ENCODE measurements around the gene SFTPB. TPM values are rescaled to one million over a fixed set of nuclear protein-coding genes. Genes with fewer than 3 reads are reported as not detected.

SFTPB gene
- total RNA-seq, 3 donors from 2014 or later: 3.7 TPM; not detected in 2

GRCh38 chr2:85702172-85702571, 34.2 kb upstream of the SFTPB start:
- H3K27me3 ChIP-seq: no peaks in the 10 kb centered on the region
- DNase-seq (ENCODE audit: low spot score in 2 of 2): no peak
- no peak for TF ChIP-seq CTCF (IDR thresholded peaks at IDR 0.05)
- TF ChIP-seq POLR2A (IDR thresholded peaks at IDR 0.05): no peak
- no peak for TF ChIP-seq POLR2AphosphoS5 (IDR thresholded peaks at IDR 0.05)
- no peak overlapping the region for H3K27ac ChIP-seq
- no peaks in the 10 kb centered on the region for H3K9me3 ChIP-seq
- H3K36me3 ChIP-seq: no peaks in the 10 kb centered on the region
- H3K4me3 ChIP-seq: no peak overlapping the region
- intact Hi-C loops (cut with DNase I; ENCODE audit: low total_unique reads): no loop called here
- peaks cover 0 to 4% of the 10 kb centered on the region in 2 donors for H3K4me1 ChIP-seq

GRCh38 chr2:85699325-85699724, 31.3 kb upstream of the SFTPB start:
- Histone ChIP-seq H3K4me3 (no peak overlapping the region), H3K4me1 (no peaks in the 10 kb centered on the region), H3K9me3 (no peaks in the 10 kb centered on the region), H3K27me3 (no peaks in the 10 kb centered on the region), H3K36me3 (no peaks in the 10 kb centered on the region), H3K27ac (no peak overlapping the region)
- TF ChIP-seq POLR2AphosphoS5 (IDR thresholded peaks at IDR 0.05) (no peak), POLR2A (IDR thresholded peaks at IDR 0.05) (no peak), CTCF (IDR thresholded peaks at IDR 0.05) (no peak)
- no peak for DNase-seq (ENCODE audit: low spot score in 2 of 2)
- intact Hi-C loops (cut with DNase I; ENCODE audit: low total_unique reads): no loop called here

- TF ChIP-seq POLR2A (IDR thresholded peaks at IDR 0.05): no peak
- TF ChIP-seq POLR2AphosphoS5 (IDR thresholded peaks at IDR 0.05): no peak
- no peak for TF ChIP-seq CTCF (IDR thresholded peaks at IDR 0.05)
- Histone ChIP-seq H3K36me3 (no peaks in the 10 kb centered on the region), H3K4me1 (no peaks in the 10 kb centered on the region), H3K9me3 (no peaks in the 10 kb centered on the region), H3K27me3 (no peaks in the 10 kb centered on the region), H3K27ac (no peak overlapping the region), H3K4me3 (no peak overlapping the region)
- DNase-seq (ENCODE audit: low spot score in 2 of 2): no peak
- intact Hi-C loops (cut with DNase I; ENCODE audit: low total_unique reads): no loop called here
Measured at GRCh38 chr2:85698880-85699254, 30.9 kb upstream of the SFTPB start.

GRCh38 chr2:85698184-85698879, 30.3 kb upstream of the SFTPB start:
- DNase-seq (ENCODE audit: low spot score in 2 of 2): no peak
- Histone ChIP-seq H3K4me1 (no peaks in the 10 kb centered on the region), H3K4me3 (no peak overlapping the region), H3K27me3 (no peaks in the 10 kb centered on the region), H3K9me3 (no peaks in the 10 kb centered on the region), H3K27ac (no peak overlapping the region), H3K36me3 (no peaks in the 10 kb centered on the region)
- TF ChIP-seq POLR2A (IDR thresholded peaks at IDR 0.05) (no peak), POLR2AphosphoS5 (IDR thresholded peaks at IDR 0.05) (no peak), CTCF (IDR thresholded peaks at IDR 0.05) (no peak)
- intact Hi-C loops (cut with DNase I; ENCODE audit: low total_unique reads): no loop called here

GRCh38 chr2:85697716-85698115, 29.7 kb upstream of the SFTPB start:
- H3K9me3 ChIP-seq: no peaks in the 10 kb centered on the region
- H3K27me3 ChIP-seq: no peaks in the 10 kb centered on the region
- H3K4me1 ChIP-seq: no peaks in the 10 kb centered on the region
- no peak overlapping the region for H3K27ac ChIP-seq
- TF ChIP-seq POLR2A (IDR thresholded peaks at IDR 0.05) (no peak), POLR2AphosphoS5 (IDR thresholded peaks at IDR 0.05) (no peak), CTCF (IDR thresholded peaks at IDR 0.05) (no peak)
- intact Hi-C loops (cut with DNase I; ENCODE audit: low total_unique reads): no loop called here
- H3K36me3 ChIP-seq: no peaks in the 10 kb centered on the region
- DNase-seq (ENCODE audit: low spot score in 2 of 2): no peak
- H3K4me3 ChIP-seq: no peak overlapping the region
